Activated CD8-positive, alpha-beta memory T cell treated with anti-CD3 and anti-CD28 coated beads, Interleukin-2, amount 50 U/mL, for 1 hour (primary cell): ENCODE measurements around the gene ZBTB26.
"Not testable (repeated sequence)": the region's sequence is repeated elsewhere in the genome, so short reads cannot be mapped to it uniquely, and the experiment has no call there.

ENCODE experiments used
- DNase-seq: peaks from one replicate; pipeline ENCODE4 v3.0.0-alpha.2; 2020; ENCODE audit errors: extremely low read depth

The ZBTB26 gene

DNA sequence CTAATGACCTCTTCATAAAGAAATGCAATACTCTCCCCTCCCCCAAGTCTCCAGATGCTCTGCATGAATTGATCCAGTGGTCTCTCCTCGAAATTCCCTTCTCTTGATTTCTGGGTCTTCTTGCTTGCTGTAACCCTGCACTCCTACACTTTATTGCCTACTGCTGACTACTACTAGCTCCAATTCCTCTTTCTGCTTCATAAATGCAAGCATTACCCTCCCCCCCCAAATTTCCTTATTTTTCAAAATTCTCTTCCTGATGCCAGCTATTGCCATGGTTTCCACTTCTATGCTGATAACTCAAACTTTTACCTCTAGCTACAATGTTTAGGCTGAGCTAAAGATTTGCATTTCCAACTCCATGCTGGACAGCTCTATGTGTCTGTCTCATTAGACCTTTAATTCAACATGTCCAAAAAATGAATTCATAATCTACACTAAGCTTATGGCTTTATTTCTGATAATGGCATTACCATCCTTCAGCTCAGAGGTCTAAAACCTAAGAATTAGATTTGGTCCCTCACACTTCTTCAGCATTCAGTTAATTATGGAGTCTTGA lies 1.4 kb downstream of the ZBTB26 start:
- no peak for DNase-seq

DNA sequence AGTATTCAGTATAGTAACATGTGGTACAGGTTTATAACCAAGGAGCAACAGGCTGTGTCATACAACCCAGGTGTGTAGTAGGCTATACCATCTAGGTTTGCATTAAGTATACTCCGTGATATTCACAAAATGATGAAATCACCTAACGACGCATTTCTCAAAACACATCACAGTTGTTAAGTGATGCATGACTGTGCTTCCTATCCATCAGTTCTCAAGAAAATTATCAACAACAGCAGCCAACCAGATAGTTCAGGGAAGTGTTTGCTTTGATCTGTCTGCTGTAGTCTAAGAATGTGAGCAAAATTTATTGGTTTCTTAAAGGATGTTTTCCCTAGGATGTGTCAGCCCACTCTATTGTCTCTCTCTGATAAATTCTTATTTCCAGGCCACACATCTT lies 7.4 kb downstream of the ZBTB26 start:
- no peak for DNase-seq

DNA sequence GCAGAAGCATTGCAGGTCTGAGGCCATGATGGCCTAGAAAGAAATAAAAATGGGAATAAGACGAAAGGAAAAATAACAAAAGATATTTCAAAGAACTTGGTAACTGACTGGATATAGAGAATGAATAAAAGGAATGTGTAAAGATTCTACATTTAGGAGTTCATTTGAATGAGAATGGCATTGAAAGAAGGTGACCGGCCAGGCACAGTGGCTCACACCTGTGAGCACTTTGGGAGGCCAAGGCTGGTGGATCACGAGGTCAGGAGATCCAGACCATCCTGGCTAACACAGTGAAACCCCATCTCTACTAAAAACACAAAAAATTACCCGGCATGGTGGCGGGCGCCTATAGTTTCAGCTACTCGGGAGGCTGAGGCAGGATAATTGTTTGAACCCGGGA lies 8.6 kb downstream of the ZBTB26 start:
- no peak for DNase-seq

DNA sequence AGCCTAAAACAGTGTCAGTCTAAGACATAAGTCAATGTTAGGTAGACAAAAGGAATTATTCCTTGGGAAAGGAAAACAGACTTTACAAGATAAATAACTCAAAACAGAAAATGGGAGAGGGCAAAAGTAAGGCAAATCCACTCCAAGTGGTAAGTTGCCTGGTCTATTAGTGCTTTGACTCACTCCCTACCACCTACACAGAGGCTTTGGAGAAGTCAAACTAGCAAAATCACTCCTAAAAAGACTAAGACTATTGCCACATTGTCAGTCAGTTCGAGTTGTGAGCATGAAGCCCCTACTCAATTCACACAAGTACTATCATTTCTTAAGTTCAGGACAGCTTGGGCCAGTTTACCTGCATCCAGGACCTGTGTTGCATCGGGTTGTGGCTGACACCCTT lies 13.0 kb downstream of the ZBTB26 start:
- no peak for DNase-seq

DNA sequence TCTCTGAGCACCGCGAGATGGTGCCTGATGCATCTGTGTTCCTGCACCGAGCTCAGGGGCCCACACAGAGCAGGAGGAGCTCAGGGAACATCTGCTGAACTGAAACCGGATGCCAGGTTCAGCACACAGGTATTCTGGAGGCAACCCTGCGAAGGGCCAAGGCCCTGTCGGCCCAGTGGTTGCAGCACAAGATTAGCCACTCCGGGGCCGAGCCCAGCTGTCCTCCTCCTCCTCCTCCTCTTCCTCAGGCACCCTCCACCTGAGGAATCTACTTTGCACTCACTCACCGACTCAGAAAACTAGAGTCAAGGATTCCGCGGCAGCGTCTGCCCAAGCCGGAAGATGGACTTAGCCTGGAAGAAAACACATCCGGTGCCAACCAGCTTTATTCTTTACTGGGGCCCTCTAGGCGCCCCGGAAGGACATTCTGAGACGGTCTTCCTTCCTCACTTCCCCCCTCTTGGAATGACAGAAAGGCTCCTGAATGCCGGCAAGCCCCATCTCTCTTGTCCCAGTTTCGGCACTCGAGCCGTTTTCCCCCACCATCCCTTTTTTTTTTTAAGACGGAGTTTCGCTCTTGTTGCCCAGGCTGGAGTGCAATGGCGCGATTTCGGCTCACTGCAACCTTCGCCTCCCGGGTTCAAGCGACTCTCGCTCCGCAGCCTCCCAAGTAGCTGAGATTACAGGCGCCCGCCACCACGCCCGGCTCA lies 18.2 kb downstream of the ZBTB26 start, which contains the start of gene ZBTB6:
Gene ZBTB6, minus strand, starts transcription at position 360 of the 710 bp plus-strand sequence. CDS start 1,251 bp downstream, outside the sequence.
- no peak for DNase-seq

DNA sequence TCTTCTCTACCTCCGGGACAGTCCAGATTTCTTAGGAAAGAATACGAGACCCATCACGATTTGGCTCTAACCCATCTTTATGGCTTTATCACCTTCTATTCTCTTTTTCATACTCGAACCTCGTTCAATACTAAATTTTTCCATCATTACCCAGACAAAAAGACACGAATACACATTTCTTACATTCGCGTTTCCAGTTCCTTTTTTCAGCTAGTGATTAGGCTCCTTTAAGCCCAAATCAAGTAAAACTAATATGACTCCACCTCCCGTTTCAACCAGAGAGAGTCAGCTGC lies 18.7 kb downstream of the ZBTB26 start:
- DNase-seq, result no peak

DNA sequence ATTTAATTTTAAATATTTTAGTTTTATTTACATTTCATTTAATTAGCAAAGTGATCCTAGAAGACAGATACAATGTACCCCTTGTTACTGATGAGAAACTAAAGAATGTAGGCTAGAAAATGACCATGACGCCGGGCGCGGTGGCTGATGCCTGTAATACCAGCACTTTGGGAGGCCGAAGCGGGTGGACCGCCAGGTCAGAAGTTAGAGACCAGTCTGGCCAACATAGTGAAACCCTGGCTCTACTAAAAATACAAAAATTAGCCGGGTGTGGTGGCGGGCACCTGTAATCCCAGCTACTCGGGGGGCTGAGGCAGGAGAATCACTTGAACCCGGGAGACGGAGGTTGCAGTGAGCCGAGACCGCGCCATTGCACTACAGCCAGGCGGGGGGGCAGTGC lies 25.2 kb downstream of the ZBTB26 start:
- DNase-seq, result not testable (repeated sequence)

DNA sequence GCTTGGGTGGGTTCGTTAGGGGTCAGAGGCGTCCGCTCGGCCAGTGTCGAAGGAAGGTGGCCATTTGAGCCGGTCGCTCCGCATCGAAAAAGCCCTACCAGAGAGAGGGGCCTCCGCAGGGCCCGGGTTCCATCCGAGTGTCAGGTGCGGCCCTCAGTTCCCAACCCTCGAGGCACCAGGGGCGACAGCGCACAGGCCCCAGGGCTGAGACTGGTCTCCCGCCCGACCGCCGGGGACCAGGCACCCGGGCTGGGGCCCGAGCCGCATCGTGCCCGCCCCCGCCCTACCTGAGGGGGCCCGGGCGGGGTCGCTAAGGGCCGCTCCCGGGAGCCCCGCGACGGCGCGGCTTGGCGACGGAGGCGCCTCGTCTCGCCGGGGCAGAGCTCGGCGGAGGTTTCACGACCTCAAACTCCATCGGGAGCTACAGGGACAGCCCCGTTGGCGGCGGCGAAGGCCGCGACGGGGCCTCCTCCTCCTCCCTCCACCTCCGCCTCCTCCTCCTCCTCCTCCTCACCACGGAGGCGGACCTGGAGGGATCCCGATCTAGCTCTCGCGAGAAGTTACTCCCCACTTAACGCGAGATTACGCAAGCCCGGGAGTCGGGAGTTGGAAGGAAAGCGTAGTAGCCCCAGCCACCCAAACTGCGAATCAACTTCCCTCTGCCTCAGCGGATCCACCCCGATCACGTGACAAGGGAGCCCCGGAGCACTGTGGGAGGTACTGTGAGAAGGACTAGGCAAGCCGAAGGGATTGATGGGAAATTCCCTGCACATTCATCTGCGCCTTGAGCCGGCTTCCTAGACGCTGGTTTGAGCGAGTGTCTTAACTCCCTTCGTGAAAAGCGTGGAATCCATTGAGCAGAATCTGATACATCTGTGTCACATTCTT lies 26.2 kb downstream of the ZBTB26 start, which contains the start of gene RC3H2:
Gene RC3H2, minus strand, starts transcription at position 537 of the 888 bp plus-strand sequence. CDS start 7,850 bp downstream, outside the sequence.
- DNase-seq, result peak; percentile 98

DNA sequence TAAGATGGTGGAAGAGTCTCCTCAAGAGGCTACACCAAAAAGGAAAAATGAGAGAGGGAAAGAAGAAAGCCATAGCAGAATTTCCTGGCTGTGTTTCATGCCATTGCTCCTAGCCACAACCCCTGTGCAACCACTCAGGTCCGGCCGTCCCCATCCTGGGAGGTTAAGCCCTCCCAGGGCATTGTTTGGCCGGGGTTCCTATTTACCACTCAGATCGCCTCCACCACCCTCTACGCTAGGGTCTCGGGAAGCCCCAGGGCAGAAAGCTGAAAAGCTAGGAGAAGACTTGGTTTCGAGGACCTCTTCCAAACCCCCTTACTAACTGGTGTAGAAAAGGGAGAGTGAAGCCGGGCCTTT lies 26.9 kb downstream of the ZBTB26 start:
- DNase-seq, result no peak

DNA sequence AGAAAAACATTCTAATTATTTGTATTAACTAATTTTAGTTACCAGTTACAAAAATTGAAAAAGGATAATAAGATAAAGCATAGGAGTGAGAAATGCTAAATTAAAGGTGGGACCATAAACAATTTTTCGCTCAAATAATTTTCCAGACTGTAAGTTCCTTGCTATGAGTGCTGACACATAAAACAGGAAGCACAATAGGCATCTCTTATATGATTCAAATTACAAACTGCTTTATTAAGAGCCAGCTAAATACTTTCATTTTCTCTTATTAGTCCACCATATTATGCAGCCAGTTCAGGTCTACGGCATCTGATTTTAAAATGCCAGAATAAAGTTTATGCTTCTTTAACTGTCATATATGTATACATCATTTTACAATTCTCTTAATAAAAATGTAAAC lies 30.5 kb downstream of the ZBTB26 start:
- DNase-seq, result no peak

DNA sequence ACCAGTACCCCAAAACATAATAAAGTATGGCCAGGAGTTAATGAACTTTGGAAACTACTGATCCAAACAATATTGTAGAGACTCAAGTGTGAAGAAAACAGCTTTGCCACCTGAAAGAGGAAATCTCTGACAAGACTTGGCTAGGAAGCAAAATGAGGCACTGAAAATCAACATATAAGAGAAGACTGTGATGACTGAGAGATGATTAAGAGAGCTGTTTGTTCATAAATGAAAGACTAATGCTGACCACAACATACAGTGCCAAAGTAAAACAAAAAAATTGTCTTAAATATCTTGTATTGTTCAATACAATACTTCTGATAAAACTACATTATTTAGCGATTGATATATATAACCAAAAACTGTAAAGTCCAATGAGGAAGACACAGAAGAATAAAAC lies 33.3 kb downstream of the ZBTB26 start:
- no peak for DNase-seq

DNA sequence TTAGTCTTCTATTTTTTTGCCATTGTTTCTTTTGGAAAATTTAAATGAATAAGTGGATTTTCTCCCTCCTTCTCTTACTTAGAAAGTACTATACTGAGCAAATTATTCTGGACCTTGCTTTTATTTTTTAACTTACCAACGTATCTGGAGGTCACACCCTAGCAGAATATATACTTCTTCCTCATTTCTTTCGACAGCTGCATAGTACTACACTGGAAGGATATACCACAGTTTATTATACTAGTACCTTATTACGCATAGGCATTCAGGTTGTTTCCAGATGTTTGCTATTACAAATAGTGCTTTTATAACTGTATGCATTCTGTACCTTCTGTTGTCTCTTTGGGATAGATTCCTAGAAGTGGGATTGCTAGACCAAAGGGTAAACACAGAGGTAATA lies 42.8 kb downstream of the ZBTB26 start:
- no peak for DNase-seq

DNA sequence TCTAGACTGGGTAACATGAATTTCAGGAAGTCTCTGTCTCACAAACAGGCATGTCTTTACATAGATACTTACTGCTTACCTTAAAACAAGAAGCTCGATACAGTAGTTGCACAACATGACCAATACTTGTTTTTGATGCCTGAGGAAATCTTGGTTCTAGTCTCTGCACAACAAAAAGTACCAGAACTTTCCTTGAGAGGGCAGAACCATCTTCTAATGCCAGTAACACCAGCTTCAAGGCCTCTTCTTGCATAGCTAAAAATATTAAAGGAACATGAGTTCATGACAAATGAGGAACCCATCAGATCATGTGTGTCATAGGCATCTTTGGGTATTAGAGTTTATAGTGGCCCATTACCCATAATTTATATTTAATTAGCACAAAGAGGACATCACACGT lies 48.2 kb downstream of the ZBTB26 start:
- DNase-seq, result no peak

DNA sequence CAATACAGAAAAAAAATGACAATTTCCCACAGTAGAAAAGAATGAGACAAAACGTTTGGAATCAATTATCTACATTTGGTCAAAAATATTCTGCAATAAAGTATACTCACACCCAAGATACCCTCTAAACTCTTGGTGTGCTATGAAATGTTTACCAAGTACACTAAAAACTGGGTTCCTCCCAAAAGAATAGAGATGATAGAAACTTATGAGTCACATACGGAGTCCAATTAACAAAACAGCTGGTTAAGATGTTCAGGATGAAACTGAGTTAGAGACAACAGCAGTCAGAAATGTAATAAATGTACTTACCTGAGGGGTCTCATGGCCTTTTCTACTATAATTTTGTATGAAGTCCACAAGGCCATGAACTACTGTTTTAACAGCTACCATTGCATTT lies 51.9 kb downstream of the ZBTB26 start:
- DNase-seq, result no peak

DNA sequence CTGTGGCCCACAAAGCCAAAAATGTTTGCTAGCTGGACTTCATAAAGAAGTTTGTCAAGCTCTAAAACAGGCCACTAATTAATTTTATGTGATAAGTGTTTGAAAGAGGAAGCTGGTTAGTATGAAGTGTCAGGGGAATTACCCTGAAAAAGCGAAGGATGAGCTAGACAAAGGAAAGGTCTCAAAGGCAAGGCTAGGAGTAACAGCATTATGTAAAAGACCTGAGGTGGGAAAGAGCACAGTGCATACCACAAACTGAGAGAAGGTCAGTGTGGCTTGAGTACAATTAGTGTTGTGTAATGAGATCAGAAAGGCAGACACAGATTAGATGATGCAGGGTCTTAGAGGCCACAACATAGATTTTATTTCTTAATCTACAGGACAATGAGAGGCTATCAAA lies 55.8 kb downstream of the ZBTB26 start:
- DNase-seq, result no peak

DNA sequence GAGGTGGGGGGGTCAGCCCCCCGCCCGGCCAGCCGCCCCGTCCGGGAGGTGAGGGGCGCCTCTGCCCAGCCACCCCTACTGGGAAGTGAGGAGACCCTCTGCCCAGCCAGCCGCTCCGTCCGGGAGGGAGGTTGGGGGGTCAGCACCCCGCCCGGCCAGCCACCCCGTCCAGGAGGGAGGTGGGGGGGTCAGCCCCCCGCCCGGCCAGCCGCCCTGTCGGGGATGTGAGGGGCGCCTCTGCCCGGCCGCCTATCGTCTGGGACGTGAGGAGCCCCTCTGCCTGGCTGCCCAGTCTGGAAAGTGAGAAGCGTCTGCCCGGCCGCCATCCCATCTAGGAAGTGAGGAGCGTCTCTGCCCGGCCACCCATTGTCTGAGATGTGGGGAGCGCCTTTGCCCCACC lies 64.0 kb downstream of the ZBTB26 start:
- DNase-seq, result not testable (repeated sequence)

DNA sequence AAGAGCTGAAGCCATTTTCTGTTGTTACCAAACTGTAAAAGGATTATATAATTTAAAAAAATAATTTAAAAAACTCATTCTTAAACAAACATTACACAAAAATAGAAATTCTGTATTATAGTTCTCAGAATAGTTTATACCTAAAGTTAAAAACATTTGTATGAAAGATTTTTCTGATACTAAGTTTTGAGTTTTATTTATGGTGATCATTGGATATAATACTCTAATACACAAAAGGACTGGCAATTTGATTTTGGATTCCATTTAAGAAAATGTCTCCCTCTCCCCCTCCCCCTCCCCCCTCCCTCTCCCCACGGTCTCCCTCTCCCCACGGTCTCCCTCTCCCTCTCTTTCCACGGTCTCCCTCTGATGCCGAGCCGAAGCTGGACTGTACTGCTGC lies 65.2 kb downstream of the ZBTB26 start:
- no peak for DNase-seq
